K562 (cell line): Measurements from ENCODE around the gene CCSER2. TPM values are rescaled to one million over a fixed set of nuclear protein-coding genes. Genes with fewer than 3 reads are reported as not detected.

Experiments used
- CSDE1 ChIP-seq, 2 experiments: fragments of 450-650 bp; IDR thresholded peaks; 2 replicates each; pipeline ENCODE4 v1.6.1; 2016; ENCODE audit warnings: mild to moderate bottlenecking in 1 of 2
- MEIS2 ChIP-seq: fragments of 450-650 bp; IDR thresholded peaks from 2 replicates; pipeline ENCODE4 v1.6.1; 2014; ENCODE audit warnings: mild to moderate bottlenecking; ENCODE audit not compliant: partially characterized antibody
- MYBL2 ChIP-seq, 2 experiments: fragments of 450-650 bp in 1 of 2; sonication (generic) in 1 of 2; formaldehyde crosslinking in 1 of 2; IDR thresholded peaks; 2 replicates each; pipeline versions ENCODE4 v1.6.1 to v1.8.1; 2017 to 2022; ENCODE audit warnings: borderline replicate concordance in 1 of 2, inconsistent platforms in 1 of 2, low read depth in 1 of 2, mild to moderate bottlenecking in 1 of 2, missing genetic modification reagents in 1 of 2, moderate library complexity in 1 of 2
- NFATC3 ChIP-seq: fragments of 450-650 bp; IDR thresholded peaks from 2 replicates; pipeline ENCODE4 v1.6.1; 2017; ENCODE audit warnings: mild to moderate bottlenecking
- PCBP2 ChIP-seq: fragments of 200-400 bp; formaldehyde crosslinking; IDR thresholded peaks from 2 replicates; pipeline ENCODE4 v1.6.1; 2018; ENCODE audit warnings: low read length, low read depth, mild to moderate bottlenecking, moderate library complexity; ENCODE audit not compliant: poor library complexity, severe bottlenecking
- PKNOX1 ChIP-seq: fragments of 450-650 bp; IDR thresholded peaks from 2 replicates; pipeline ENCODE4 v1.6.1; 2016
- PTTG1 ChIP-seq: fragments of 450-650 bp; IDR thresholded peaks from 2 replicates; pipeline ENCODE4 v1.6.1; 2016; ENCODE audit warnings: low read depth, mild to moderate bottlenecking, missing genetic modification characterization, missing compliant biosample characterization
- RNF2 ChIP-seq: sonication (generic); IDR thresholded peaks from 2 replicates; pipeline ENCODE4 v1.6.1; 2016
- RNF219 ChIP-seq: fragments of 250-450 bp; sonication (Bioruptor Pico); IDR thresholded peaks from 2 replicates; pipeline ENCODE4 v1.5.0; 2022; ENCODE audit warnings: mild to moderate bottlenecking
- SMARCA4 ChIP-seq: fragments of 450-650 bp; IDR thresholded peaks from 2 replicates; pipeline ENCODE4 v1.6.1; 2016
- SRSF3 ChIP-seq: fragments of 200-400 bp; formaldehyde crosslinking; IDR thresholded peaks from 2 replicates; pipeline ENCODE4 v1.6.1; 2016; ENCODE audit warnings: mild to moderate bottlenecking, low read length, moderate library complexity; ENCODE audit not compliant: insufficient read depth
- TARDBP ChIP-seq: fragments of 450-650 bp; IDR thresholded peaks from 2 replicates; pipeline ENCODE4 v1.6.1; 2016
- TEAD4 ChIP-seq, 2 experiments: sonication (generic) in 1 of 2; formaldehyde crosslinking in 1 of 2; IDR thresholded peaks; 2 replicates each; pipeline versions ENCODE4 v1.6.1 to v1.8.0; 2012 to 2022; ENCODE audit warnings: borderline replicate concordance in 1 of 2, inconsistent platforms in 1 of 2, low read length in 1 of 2, mild to moderate bottlenecking in 1 of 2, missing genetic modification reagents in 1 of 2
- ZKSCAN8 ChIP-seq: fragments of 200-800 bp; sonication (Bioruptor generic); IDR thresholded peaks from 2 replicates; pipeline ENCODE4 v1.6.1; 2016; ENCODE audit warnings: missing genetic modification characterization, missing compliant biosample characterization
- ZNF165 ChIP-seq: fragments of 250-450 bp; sonication (Bioruptor Pico); IDR thresholded peaks from 2 replicates; pipeline ENCODE4 v1.4.0; 2020; ENCODE audit warnings: borderline replicate concordance
- ZNF57 ChIP-seq: fragments of 450-650 bp; formaldehyde crosslinking; IDR thresholded peaks from 2 replicates; pipeline ENCODE4 v1.4.0; 2020; ENCODE audit warnings: mild to moderate bottlenecking, moderate library complexity
- ZNF592 ChIP-seq: fragments of 450-650 bp; IDR thresholded peaks from 2 replicates; pipeline ENCODE4 v1.6.1; 2017; ENCODE audit warnings: antibody characterized with exemption, mild to moderate bottlenecking
- ZNF717 ChIP-seq: fragments of 250-450 bp; sonication (Bioruptor Pico); IDR thresholded peaks from 2 replicates; pipeline ENCODE4 v1.5.0; 2021
- polyA plus RNA-seq, 8 experiments: library from polyadenylated mRNA; depleted of rRNA in 4 of 8; stranded (reverse) in 5 of 8; unstranded in 3 of 8; fragments of >200 nt; fragmentation: Nextera tagmentation in 2 of 8; fragmentation: Illumina TruSeq in 1 of 8; extraction: Ambion mirVana in 2 of 8; extraction: Trizol in 1 of 8; gene quantifications; 2 replicates each; pipeline versions ENCODE4 v1.2.1 to v1.2.3, GENCODE V29; 2011 to 2014; ENCODE audit warnings: inconsistent platforms in 1 of 8, missing spikeins in 1 of 8
- total RNA-seq, 7 experiments: library from RNA; depleted of rRNA in 6 of 7; stranded (reverse); fragments of >200 nt in 6 of 7; fragmentation: Illumina TruSeq in 2 of 7; extraction: Trizol in 2 of 7; gene quantifications; 2 replicates each; pipeline versions ENCODE4 v1.2.1 to v1.2.3, GENCODE V29; 2011 to 2021; ENCODE audit warnings: low replicate concordance in 1 of 7
- TF ChIP-seq, protein P1 (sequence below): sonication (generic); formaldehyde crosslinking; IDR thresholded peaks from 2 replicates; pipeline ENCODE4 v1.9.0; 2022; ENCODE audit warnings: mild to moderate bottlenecking, missing genetic modification reagents
- TF ChIP-seq, protein P2 (sequence below): fragments of 450-650 bp; formaldehyde crosslinking; IDR thresholded peaks from 2 replicates; pipeline ENCODE4 v1.4.0; 2022; ENCODE audit warnings: missing genetic modification characterization

Gene CCSER2
- total and polyA plus RNA-seq, 9 of the 15 experiments (the other 6 are each of a cell fraction or from before 2014, with no cell fraction given): 2.7 to 15.1 (median 9.7) TPM

- TF ChIP-seq ZNF592 (no peak), TEAD4 (IDR thresholded peaks at IDR 0.05; ENCODE audit: low read length) (peak; percentile 99), TEAD4 (CRISPR knock-in tag; IDR thresholded peaks at IDR 0.05; ENCODE audit: borderline replicate concordance) (no peak), ZNF165 (CRISPR knock-in tag) (no peak), NFATC3 (no peak), RNF219 (CRISPR knock-in tag) (no peak), SMARCA4 (peak; percentile 99), PCBP2 (no peak), PKNOX1 (peak; percentile 91), CSDE1 (IDR thresholded peaks at IDR 0.05) (no peak), ZNF717 (no peak), ZNF57 (CRISPR knock-in tag) (no peak), SRSF3 (no peak), PTTG1 (tag) (no peak), RNF2 (peak; percentile 97), ZKSCAN8 (CRISPR knock-in tag) (peak; percentile 91; the same call in 1 of the 2 replicates), TARDBP (peak; percentile 66; the same call in 1 of the 2 replicates), MYBL2 (IDR thresholded peaks at IDR 0.05; ENCODE audit: low read depth) (no peak), MYBL2 (CRISPR knock-in tag; IDR thresholded peaks at IDR 0.05; ENCODE audit: borderline replicate concordance) (no peak), MEIS2 (peak; percentile 96)
- TF ChIP-seq, protein P1, sequence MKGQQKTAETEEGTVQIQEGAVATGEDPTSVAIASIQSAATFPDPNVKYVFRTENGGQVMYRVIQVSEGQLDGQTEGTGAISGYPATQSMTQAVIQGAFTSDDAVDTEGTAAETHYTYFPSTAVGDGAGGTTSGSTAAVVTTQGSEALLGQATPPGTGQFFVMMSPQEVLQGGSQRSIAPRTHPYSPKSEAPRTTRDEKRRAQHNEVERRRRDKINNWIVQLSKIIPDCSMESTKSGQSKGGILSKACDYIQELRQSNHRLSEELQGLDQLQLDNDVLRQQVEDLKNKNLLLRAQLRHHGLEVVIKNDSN (CRISPR knock-in tag): no peak
- TF ChIP-seq, protein P2, sequence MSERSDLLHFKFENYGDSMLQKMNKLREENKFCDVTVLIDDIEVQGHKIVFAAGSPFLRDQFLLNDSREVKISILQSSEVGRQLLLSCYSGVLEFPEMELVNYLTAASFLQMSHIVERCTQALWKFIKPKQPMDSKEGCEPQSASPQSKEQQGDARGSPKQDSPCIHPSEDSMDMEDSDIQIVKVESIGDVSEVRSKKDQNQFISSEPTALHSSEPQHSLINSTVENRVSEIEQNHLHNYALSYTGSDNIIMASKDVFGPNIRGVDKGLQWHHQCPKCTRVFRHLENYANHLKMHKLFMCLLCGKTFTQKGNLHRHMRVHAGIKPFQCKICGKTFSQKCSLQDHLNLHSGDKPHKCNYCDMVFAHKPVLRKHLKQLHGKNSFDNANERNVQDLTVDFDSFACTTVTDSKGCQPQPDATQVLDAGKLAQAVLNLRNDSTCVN: 0 out of 2 replicates have a peak, but pooled peaks have one; percentile 54
Measured at GRCh38 chr10:84293574-84294016, 34.8 kb upstream of the CCSER2 start (continued).
